Right lobe of liver (tissue), 6 donors: ENCODE results near the gene RPTOR. TPM values are rescaled to one million over a fixed set of nuclear protein-coding genes. Genes with fewer than 3 reads are reported as not detected.

ENCODE experiments used
- ATAC-seq, 4 donors: fragments of 200-7000 bp; cut with Tn5 transposase; one replicate each; pipeline ENCODE4 v1.9.1; 2020; ENCODE audit warnings: mild to moderate bottlenecking in 4 of 4, moderate library complexity in 4 of 4
- DNase-seq, 3 donors: peaks; one replicate each; pipeline ENCODE4 v3.0.0-alpha.2; 2020
- H3K27ac ChIP-seq, 3 donors: fragments of 200-600 bp; one replicate each; pipeline ENCODE4 v1.8.0; 2022
- H3K27me3 ChIP-seq, 2 donors: fragments of 200-600 bp; one replicate each; pipeline ENCODE4 v1.8.0; 2022
- H3K36me3 ChIP-seq, 4 donors: fragments of 200-600 bp; sonication (generic) in 1 of 4; one replicate each; pipeline versions ENCODE4 v1.5.1 to v1.8.0; 2017 to 2022; ENCODE audit warnings: control low read depth in 1 of 4
- H3K4me1 ChIP-seq, 4 donors: fragments of 200-600 bp; sonication (generic) in 1 of 4; one replicate each; pipeline versions ENCODE4 v1.5.1 to v1.8.0; 2017 to 2022; ENCODE audit warnings: control low read depth in 1 of 4
- H3K4me3 ChIP-seq, 3 donors: fragments of 200-600 bp; one replicate each; pipeline ENCODE4 v1.8.0; 2022
- H3K9me3 ChIP-seq, 4 donors: fragments of 200-600 bp; sonication (generic) in 1 of 4; one replicate each; pipeline versions ENCODE4 v1.5.1 to v1.8.0; 2017 to 2022; ENCODE audit warnings: control low read depth in 1 of 4
- CTCF ChIP-seq, 4 donors: fragments of 200-600 bp in 3 of 4; fragments of 450-650 bp in 1 of 4; IDR thresholded peaks; one replicate each; pipeline versions ENCODE4 v1.5.1 to v1.8.0; 2016 to 2022; ENCODE audit warnings: antibody characterized with exemption in 4 of 4, mild to moderate bottlenecking in 2 of 4
- POLR2A ChIP-seq: fragments of 450-650 bp; IDR thresholded peaks from one replicate; pipeline ENCODE4 v1.6.1; 2017; ENCODE audit warnings: antibody characterized with exemption, mild to moderate bottlenecking
- WGBS: methylation state at CpG from one replicate; pipeline ENCODE4 v1.1.6; 2018; ENCODE audit warnings: low coverage, low lambda C conversion rate; ENCODE audit not compliant: insufficient coverage; ENCODE audit errors: missing lambda C conversion rate; 5-methylcytosine and 5-hydroxymethylcytosine counted together
- intact Hi-C, 2 donors: fragments of 100-400 bp; cut with DNase I; formaldehyde crosslinking; loops; one replicate each; pipeline versions ENCODE4 v1.11.2 to v1.14.1; 2022
- small RNA-seq, 2 experiments: library from RNA; depleted of rRNA; stranded (forward); fragments of <200 nt; gene quantifications; one replicate each; pipeline ENCODE3, GENCODE V24; 2016
- total RNA-seq, 6 experiments: library from RNA; depleted of rRNA in 2 of 6; stranded (reverse); fragments of >200 nt in 2 of 6; fragmentation: NEBNext Ultra II Directional in 3 of 6; extraction: Animal tissue kit (Norgen Biotek cat#: 25700) in 3 of 6; gene quantifications; one replicate each; pipeline versions ENCODE4 v1.1.0 to v1.2.4, GENCODE V29; 2016 to 2023
- donor health status: DM: no; HTN: yes; CAD: no.
- donor health status: DM: no; HTN: no; CAD: no.
- donor health status: DM: no; HTN: no; CAD: no.
- donor health status: DM: no; HTN: yes; CAD: no.
- donor health status: DM: no; HTN: yes; CAD: no.

RPTOR gene
- total RNA-seq, 6 experiments from 2014 or later: 13.1 to 24.0 (median 15.5) TPM

GRCh38 chr17:81012574-81013447 is 468.2 kb downstream of the RPTOR start:
- Histone ChIP-seq H3K27ac (no peak overlapping the region), H3K9me3 (no peaks in the 10 kb centered on the region), H3K4me3 (no peak overlapping the region), H3K36me3 (no peaks in the 10 kb centered on the region), H3K27me3 (no peaks in the 10 kb centered on the region), H3K4me1 (peaks cover 0 to 5% (median 0%) of the 10 kb centered on the region in 4 donors)
- no peak for TF ChIP-seq CTCF (IDR thresholded peaks at IDR 0.05)
- TF ChIP-seq POLR2A: no peak
- ATAC-seq (no peak), DNase-seq (no peak)
- 91% methylated on average over 3 of the region's 13 CpGs for WGBS
- intact Hi-C loops: no loop called here

DNA sequence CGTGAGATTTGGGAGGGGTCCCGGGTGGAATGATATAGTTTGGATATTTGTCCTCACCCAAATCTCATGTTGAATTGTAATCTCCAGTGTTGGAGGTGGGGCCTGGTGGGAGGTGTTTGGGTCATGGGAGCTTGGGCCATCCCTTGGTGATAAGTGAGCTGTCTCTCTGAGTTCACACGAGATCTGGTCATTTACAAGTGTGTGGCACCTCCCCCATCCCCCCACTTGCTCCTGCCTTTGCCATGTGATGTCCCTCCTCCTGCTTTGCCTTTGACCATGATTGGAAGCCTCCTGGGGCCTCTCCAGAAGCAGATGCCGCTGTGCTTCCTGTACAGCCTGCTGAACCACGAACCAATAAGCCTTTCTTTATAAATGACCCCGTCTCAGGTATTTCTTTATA is 469.0 kb downstream of the RPTOR start:
- Histone ChIP-seq H3K36me3 (no peaks in the 10 kb centered on the region), H3K27ac (no peak overlapping the region), H3K4me3 (no peak overlapping the region), H3K27me3 (no peaks in the 10 kb centered on the region), H3K4me1 (peaks cover 0 to 5% (median 0%) of the 10 kb centered on the region in 4 donors), H3K9me3 (no peaks in the 10 kb centered on the region)
- TF ChIP-seq CTCF (IDR thresholded peaks at IDR 0.05) (no peak), POLR2A (no peak)
- ATAC-seq: no peak
- intact Hi-C loops: no loop called here
- WGBS: 66% methylated on average over 4 of the region's 6 CpGs
- no peak for DNase-seq

GRCh38 chr17:81015136-81015535 is 470.5 kb downstream of the RPTOR start:
- H3K36me3 ChIP-seq: no peaks in the 10 kb centered on the region
- H3K4me3 ChIP-seq: no peak overlapping the region
- DNase-seq (no peak), ATAC-seq (no peak)
- no peak overlapping the region for H3K27ac ChIP-seq
- WGBS: 100% methylated on average over 1 of the region's 1 CpG
- peaks cover 0 to 5% (median 0%) of the 10 kb centered on the region in 4 donors for H3K4me1 ChIP-seq
- intact Hi-C loops: no loop called here
- no peaks in the 10 kb centered on the region for H3K27me3 ChIP-seq
- no peaks in the 10 kb centered on the region for H3K9me3 ChIP-seq
- TF ChIP-seq CTCF (IDR thresholded peaks at IDR 0.05): no peak
- no peak for TF ChIP-seq POLR2A

Small RNA genes lying within 50 kb of the gene (small RNA-seq; reads per million reads assigned to genes)
- gene AC120024.2 (0 reads per million in 2 experiments), gene AC120024.3 (0 reads per million in 2 experiments)

Other genes with a start within 250 kb of the RPTOR start
- gene ENDOV, start 129.7 kb upstream of the RPTOR start, total RNA-seq: 10 to 100 TPM in 5 of 6 experiments, 1 to 10 TPM in 1; 6.8 to 14.1 (median 11.3) TPM
- gene NPTX1, start 68.2 kb upstream of the RPTOR start, total RNA-seq: under 1 TPM in 1 of 6 experiments, not detected in 5; 0.06 TPM